ENCODE data around the gene GRIN2A.

GRCh38 chr16:9780831-9781230, 401.4 kb downstream of the GRIN2A start:
- no peak for TF ChIP-seq CTCF (IDR thresholded peaks at IDR 0.05)
- no peak for TF ChIP-seq POLR2A (IDR thresholded peaks at IDR 0.05)
